Bronchial epithelial cell (primary cell): ENCODE results near the gene PUSL1. TPM values are rescaled to one million over a fixed set of nuclear protein-coding genes. Genes with fewer than 3 reads are reported as not detected.

Experiments used
- DNase-seq: peaks from one replicate; pipeline ENCODE4 v3.0.0-alpha.2; 2010; ENCODE audit warnings: low read depth
- FAIRE-seq: peaks from 2 replicates; lab custom pipeline; 2011; peaks lifted over from hg19 to GRCh38; lab: Jason Lieb, UNC
- H3K27me3 ChIP-seq: 2 replicates; pipeline ENCODE4 v1.5.1; 2011; ENCODE audit warnings: low read length; ENCODE audit not compliant: control insufficient read depth, insufficient read depth
- H3K36me3 ChIP-seq: 2 replicates; pipeline ENCODE4 v1.5.1; 2011; ENCODE audit warnings: low read length; ENCODE audit not compliant: control insufficient read depth, insufficient read depth
- H3K4me3 ChIP-seq: 2 replicates; pipeline ENCODE4 v1.5.1; 2011; ENCODE audit warnings: mild to moderate bottlenecking, low read depth, low read length, control low read depth
- total RNA-seq: library from RNA; depleted of rRNA; stranded (reverse); fragments of >200 nt; gene quantifications from 2 replicates; pipeline ENCODE4 v1.2.1, GENCODE V29; 2014
- TF ChIP-seq, protein P1 (sequence below): IDR thresholded peaks from 2 replicates; pipeline ENCODE4 v1.5.1; 2011; ENCODE audit warnings: mild to moderate bottlenecking, moderate library complexity, low read length, control low read depth, inconsistent platforms; ENCODE audit not compliant: insufficient read depth, severe bottlenecking

The PUSL1 gene
- total RNA-seq, 1 donor from 2014 or later = 20.8 TPM

GRCh38 chr1:1334835-1335234 lies 26.4 kb downstream of the PUSL1 start:
- TF ChIP-seq, protein P1, sequence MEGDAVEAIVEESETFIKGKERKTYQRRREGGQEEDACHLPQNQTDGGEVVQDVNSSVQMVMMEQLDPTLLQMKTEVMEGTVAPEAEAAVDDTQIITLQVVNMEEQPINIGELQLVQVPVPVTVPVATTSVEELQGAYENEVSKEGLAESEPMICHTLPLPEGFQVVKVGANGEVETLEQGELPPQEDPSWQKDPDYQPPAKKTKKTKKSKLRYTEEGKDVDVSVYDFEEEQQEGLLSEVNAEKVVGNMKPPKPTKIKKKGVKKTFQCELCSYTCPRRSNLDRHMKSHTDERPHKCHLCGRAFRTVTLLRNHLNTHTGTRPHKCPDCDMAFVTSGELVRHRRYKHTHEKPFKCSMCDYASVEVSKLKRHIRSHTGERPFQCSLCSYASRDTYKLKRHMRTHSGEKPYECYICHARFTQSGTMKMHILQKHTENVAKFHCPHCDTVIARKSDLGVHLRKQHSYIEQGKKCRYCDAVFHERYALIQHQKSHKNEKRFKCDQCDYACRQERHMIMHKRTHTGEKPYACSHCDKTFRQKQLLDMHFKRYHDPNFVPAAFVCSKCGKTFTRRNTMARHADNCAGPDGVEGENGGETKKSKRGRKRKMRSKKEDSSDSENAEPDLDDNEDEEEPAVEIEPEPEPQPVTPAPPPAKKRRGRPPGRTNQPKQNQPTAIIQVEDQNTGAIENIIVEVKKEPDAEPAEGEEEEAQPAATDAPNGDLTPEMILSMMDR = no peak
- Histone ChIP-seq H3K27me3 (no peaks in the 10 kb centered on the region), H3K4me3 (no peak overlapping the region), H3K36me3 (peaks cover 22% of the 10 kb centered on the region)
- FAIRE-seq (no peak), DNase-seq (no peak)

DNA sequence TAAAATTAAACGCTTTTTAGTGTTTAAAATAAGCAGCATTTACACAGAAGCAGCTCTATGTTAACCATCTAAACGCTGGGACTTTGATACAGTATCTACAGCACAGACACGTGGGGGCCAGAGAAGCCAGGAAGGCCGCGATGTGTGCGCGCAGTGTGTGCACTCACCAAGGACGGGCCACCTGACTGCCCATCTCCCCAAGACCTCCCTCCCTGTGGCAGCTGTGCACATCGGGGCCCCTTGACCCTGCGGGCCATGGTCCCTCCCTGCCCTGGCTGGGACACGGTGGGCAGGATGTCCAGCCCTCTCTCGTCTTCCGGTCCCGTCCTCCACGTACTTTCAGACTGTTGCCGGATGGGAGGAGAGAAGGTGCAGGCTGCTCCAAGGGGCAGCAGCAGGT lies 26.9 kb downstream of the PUSL1 start:
- DNase-seq (no peak), FAIRE-seq (no peak)
- TF ChIP-seq, protein P1 = no peak
- H3K36me3 ChIP-seq = peaks cover 22% of the 10 kb centered on the region
- no peaks in the 10 kb centered on the region for H3K27me3 ChIP-seq
- H3K4me3 ChIP-seq = no peak overlapping the region

DNA sequence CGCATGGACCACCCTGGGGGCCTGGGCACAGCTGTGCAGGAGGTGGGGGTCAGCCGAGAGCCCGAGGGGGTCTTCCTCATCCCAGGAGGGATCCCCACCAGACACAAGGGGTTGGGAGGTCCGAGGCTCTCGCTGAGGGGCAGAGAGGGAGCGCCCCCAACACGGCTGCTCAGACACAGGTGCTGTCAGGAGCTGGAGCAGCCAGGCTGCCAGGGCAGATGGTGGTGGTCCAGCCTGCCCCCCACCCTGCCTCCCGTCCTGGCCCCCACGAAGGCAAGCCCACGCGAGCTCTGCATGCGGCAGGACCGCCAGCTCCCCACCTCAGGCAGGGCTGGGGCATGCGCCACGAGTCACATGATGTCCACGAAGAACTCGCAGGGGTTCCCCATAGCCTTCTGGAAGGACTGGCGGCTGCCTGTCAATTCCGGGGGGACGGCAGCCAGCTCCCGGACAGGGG lies 27.4 kb downstream of the PUSL1 start:
- H3K27me3 ChIP-seq = no peaks in the 10 kb centered on the region
- FAIRE-seq (no peak), DNase-seq (no peak)
- H3K4me3 ChIP-seq = no peak overlapping the region
- TF ChIP-seq, protein P1 = no peak
- peaks cover 25% of the 10 kb centered on the region for H3K36me3 ChIP-seq

GRCh38 chr1:1336446-1336845 lies 28.0 kb downstream of the PUSL1 start:
- Histone ChIP-seq H3K27me3 (no peaks in the 10 kb centered on the region), H3K36me3 (peaks cover 30% of the 10 kb centered on the region), H3K4me3 (no peak overlapping the region)
- TF ChIP-seq, protein P1 = no peak
- DNase-seq (no peak), FAIRE-seq (no peak)

GRCh38 chr1:1336931-1337792 lies 28.8 kb downstream of the PUSL1 start:
- Histone ChIP-seq H3K36me3 (peaks cover 34% of the 10 kb centered on the region), H3K27me3 (no peaks in the 10 kb centered on the region), H3K4me3 (no peak overlapping the region)
- FAIRE-seq (no peak), DNase-seq (no peak)
- TF ChIP-seq, protein P1 = no peak
